GM19193 (cell line): ENCODE data around the gene MAML3.

Source experiments
- POLR2A ChIP-seq: IDR thresholded peaks from 4 replicates; pipeline ENCODE4 v1.6.1; 2011; ENCODE audit not compliant: insufficient read depth, insufficient read length; ENCODE audit errors: extremely low read depth

MAML3 gene

GRCh38 chr4:139977838-139978609, 176.0 kb downstream of the MAML3 start:
- no peak for TF ChIP-seq POLR2A

- no peak for TF ChIP-seq POLR2A
These were observed 178.1 kb downstream of the MAML3 start for GRCh38 chr4:139975830-139976272.

GRCh38 chr4:139973616-139974015, 180.4 kb downstream of the MAML3 start:
- TF ChIP-seq POLR2A, result no peak

- no peak for TF ChIP-seq POLR2A
These were observed 181.0 kb downstream of the MAML3 start for GRCh38 chr4:139973015-139973414.

GRCh38 chr4:139972305-139972704, 181.7 kb downstream of the MAML3 start:
- TF ChIP-seq POLR2A, result no peak

- no peak for TF ChIP-seq POLR2A
These were observed 182.9 kb downstream of the MAML3 start for GRCh38 chr4:139971111-139971510.

GRCh38 chr4:139969635-139970266, 184.2 kb downstream of the MAML3 start:
- no peak for TF ChIP-seq POLR2A

- TF ChIP-seq POLR2A, result no peak
These were observed 185.2 kb downstream of the MAML3 start for GRCh38 chr4:139968831-139969230.

GRCh38 chr4:139966383-139966782, 187.6 kb downstream of the MAML3 start:
- no peak for TF ChIP-seq POLR2A

- TF ChIP-seq POLR2A, result no peak
These were observed 188.2 kb downstream of the MAML3 start for GRCh38 chr4:139965789-139966188.

GRCh38 chr4:139963708-139964107, 190.3 kb downstream of the MAML3 start:
- TF ChIP-seq POLR2A, result no peak

- TF ChIP-seq POLR2A, result no peak
These were observed 191.8 kb downstream of the MAML3 start for GRCh38 chr4:139962130-139962684.

- no peak for TF ChIP-seq POLR2A
These were observed 192.5 kb downstream of the MAML3 start for GRCh38 chr4:139961344-139961946.

GRCh38 chr4:139959396-139959795, 194.6 kb downstream of the MAML3 start:
- TF ChIP-seq POLR2A, result no peak

GRCh38 chr4:139958739-139959098, 195.3 kb downstream of the MAML3 start:
- no peak for TF ChIP-seq POLR2A
